SK-N-DZ (cell line): Measurements from ENCODE around the gene CIAO3.

ENCODE experiments used
- DNase-seq: peaks from one replicate; pipeline ENCODE4 v3.0.0-alpha.2; 2015; ENCODE audit warnings: low spot score
- small RNA-seq, 2 experiments: library from RNA; depleted of rRNA; stranded (forward); fragments of <200 nt; gene quantifications; one replicate each; pipeline ENCODE3, GENCODE V24; 2014

CIAO3 gene

GRCh38 chr16:679814-680624, 60.8 kb downstream of the CIAO3 start, which contains the start of gene STUB1:
STUB1 (plus strand) TSS chr16:680410; CDS start chr16:680526, 116 bp downstream.
- peak; percentile 88 for DNase-seq

Small RNA genes lying within 50 kb of the gene (small RNA-seq; reads per million reads assigned to genes)
- gene MIR662: 0 reads per million in 2 experiments
